Neural progenitor cell (in vitro differentiated cells): ENCODE results near the gene PAK4. TPM values are rescaled to one million over a fixed set of nuclear protein-coding genes. Genes with fewer than 3 reads are reported as not detected.

ENCODE experiments used
- DNase-seq: peaks from one replicate; pipeline ENCODE4 v3.0.0-alpha.2; 2016; ENCODE audit warnings: low spot score
- H2AFZ ChIP-seq: fragments of 200-600 bp; sonication (generic); replicated peaks from 2 replicates; pipeline ENCODE4 v1.6.1; 2016; ENCODE audit warnings: antibody characterized with exemption
- H3F3A ChIP-seq: fragments of 200-600 bp; sonication (generic); 2 replicates; pipeline ENCODE4 v1.6.1; 2016; ENCODE audit warnings: antibody characterized with exemption, low read depth
- H3K27ac ChIP-seq: fragments of 200-600 bp; sonication (generic); 2 replicates; pipeline ENCODE4 v1.5.1; 2016; ENCODE audit warnings: mild to moderate bottlenecking
- H3K27me3 ChIP-seq: fragments of 200-600 bp; sonication (generic); 2 replicates; pipeline ENCODE4 v1.6.1; 2016; ENCODE audit warnings: mild to moderate bottlenecking, moderate library complexity
- H3K36me3 ChIP-seq: fragments of 200-600 bp; sonication (generic); 2 replicates; pipeline ENCODE4 v1.5.1; 2016
- H3K4me1 ChIP-seq: fragments of 200-600 bp; sonication (generic); 2 replicates; pipeline ENCODE4 v1.6.1; 2016; ENCODE audit warnings: mixed run types
- H3K4me2 ChIP-seq: fragments of 200-600 bp; sonication (generic); 2 replicates; pipeline ENCODE4 v1.6.1; 2016
- H3K4me3 ChIP-seq: fragments of 200-600 bp; sonication (generic); 2 replicates; pipeline ENCODE4 v1.5.1; 2016
- H3K79me2 ChIP-seq: fragments of 200-600 bp; sonication (generic); 2 replicates; pipeline ENCODE4 v1.6.1; 2016; ENCODE audit warnings: low read depth
- H3K9ac ChIP-seq: fragments of 200-600 bp; sonication (generic); 2 replicates; pipeline ENCODE4 v1.6.1; 2016
- H3K9me3 ChIP-seq: fragments of 200-600 bp; sonication (generic); 2 replicates; pipeline ENCODE4 v1.5.1; 2016; ENCODE audit warnings: low read depth
- H4K20me1 ChIP-seq: fragments of 200-600 bp; sonication (generic); 2 replicates; pipeline ENCODE4 v1.6.1; 2016; ENCODE audit warnings: low read depth
- H3K27ac Mint-ChIP-seq: 3 replicates; pipeline ENCODE4 v1.8.0; 2021; ENCODE audit warnings: mixed read lengths
- H3K27me3 Mint-ChIP-seq: 2 replicates; pipeline ENCODE4 v1.8.0; 2022; ENCODE audit warnings: low read depth, mild to moderate bottlenecking, inconsistent platforms, moderate library complexity, mixed read lengths; ENCODE audit not compliant: insufficient read depth
- H3K36me3 Mint-ChIP-seq: 3 replicates; pipeline ENCODE4 v1.8.0; 2021; ENCODE audit warnings: mixed read lengths
- H3K4me1 Mint-ChIP-seq: 3 replicates; pipeline ENCODE4 v1.8.0; 2021; ENCODE audit warnings: mixed read lengths
- H3K4me3 Mint-ChIP-seq: 3 replicates; pipeline ENCODE4 v1.8.0; 2021; ENCODE audit warnings: mild to moderate bottlenecking, moderate library complexity, mixed read lengths
- H3K9me3 Mint-ChIP-seq: 3 replicates; pipeline ENCODE4 v1.8.0; 2020; ENCODE audit warnings: mixed read lengths
- CTCF ChIP-seq: fragments of 200-600 bp; sonication (generic); IDR thresholded peaks from 2 replicates; pipeline ENCODE4 v1.5.1; 2017; ENCODE audit warnings: antibody characterized with exemption, mild to moderate bottlenecking
- EZH2 ChIP-seq: fragments of 200-600 bp; sonication (generic); IDR thresholded peaks from 2 replicates; pipeline ENCODE4 v1.6.1; 2017; ENCODE audit warnings: antibody characterized with exemption, mild to moderate bottlenecking, moderate library complexity
- EZH2phosphoT487 ChIP-seq: fragments of 200-600 bp; sonication (generic); IDR thresholded peaks from 2 replicates; pipeline ENCODE4 v1.6.1; 2017; ENCODE audit warnings: antibody characterized with exemption
- total RNA-seq: library from RNA; depleted of rRNA; stranded (reverse); fragments of >200 nt; gene quantifications from 2 replicates; pipeline ENCODE4 v1.2.3, GENCODE V29; 2015; ENCODE audit warnings: low replicate concordance

The PAK4 gene
- total RNA-seq, 1 donor from 2014 or later, result 9.7 TPM

DNA sequence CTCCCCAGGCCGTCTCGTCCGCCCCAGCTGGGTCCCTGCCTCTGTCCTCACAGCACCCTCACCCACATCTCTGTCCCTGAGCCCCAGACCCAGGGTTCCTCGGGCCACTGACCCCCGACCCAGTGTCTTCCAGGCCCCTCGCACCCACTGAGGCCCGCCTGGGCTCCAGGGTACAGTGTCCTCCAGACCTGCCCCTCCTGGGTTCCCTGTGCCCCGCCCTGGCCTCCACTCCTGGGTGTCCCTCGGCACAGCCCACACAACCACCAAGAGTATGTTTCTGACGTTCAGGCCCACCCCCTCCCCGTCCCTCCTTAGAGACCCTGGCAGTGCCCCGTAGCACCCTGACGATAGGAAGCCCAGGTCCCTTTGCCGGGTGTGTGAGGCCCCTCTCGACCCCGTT is 48.6 kb downstream of the PAK4 start:
- Mint-ChIP-seq H3K4me3 (no peak overlapping the region), H3K27ac (no peak overlapping the region), H3K9me3 (no peaks in the 10 kb centered on the region)

GRCh38 chr19:39174558-39175544 is 49.3 kb downstream of the PAK4 start:
- peaks cover 2% of the 10 kb centered on the region for H3K4me1 Mint-ChIP-seq
- Histone ChIP-seq H3K9me3 (no peaks in the 10 kb centered on the region), H3K4me2 (no peak overlapping the region), H4K20me1 (peaks cover 3% of the 10 kb centered on the region), H3K36me3 (no peaks in the 10 kb centered on the region), H3K4me1 (no peaks in the 10 kb centered on the region), H3K4me3 (no peak overlapping the region), H3K27ac (no peak overlapping the region), H3F3A (no peaks in the 10 kb centered on the region), H3K79me2 (no peaks in the 10 kb centered on the region), H2AFZ (no peak overlapping the region), H3K27me3 (no peaks in the 10 kb centered on the region), H3K9ac (no peak overlapping the region)
- no peaks in the 10 kb centered on the region for H3K9me3 Mint-ChIP-seq
- H3K4me3 Mint-ChIP-seq, result no peak overlapping the region
- no peak overlapping the region for H3K27ac Mint-ChIP-seq
- peaks cover 4% of the 10 kb centered on the region for H3K36me3 Mint-ChIP-seq
- DNase-seq, result no peak
- H3K27me3 Mint-ChIP-seq, result no peaks in the 10 kb centered on the region
- no peak for TF ChIP-seq EZH2
- no peak for TF ChIP-seq CTCF
- no peak for TF ChIP-seq EZH2phosphoT487

More for the DNA sequence above, 48.6 kb downstream of the PAK4 start:
- peaks cover 4% of the 10 kb centered on the region for H3K36me3 Mint-ChIP-seq
- no peak overlapping the region for H3K4me2 ChIP-seq
- no peaks in the 10 kb centered on the region for H3K27me3 Mint-ChIP-seq
- H3F3A ChIP-seq, result no peaks in the 10 kb centered on the region
- H3K79me2 ChIP-seq, result no peaks in the 10 kb centered on the region
- H4K20me1 ChIP-seq, result no peaks in the 10 kb centered on the region
- TF ChIP-seq EZH2phosphoT487, result no peak
- no peak for TF ChIP-seq EZH2
- H3K4me1 ChIP-seq, result no peaks in the 10 kb centered on the region
- H3K9me3 ChIP-seq, result no peaks in the 10 kb centered on the region
- no peaks in the 10 kb centered on the region for H3K27me3 ChIP-seq
- DNase-seq, result no peak
- H3K9ac ChIP-seq, result no peak overlapping the region
- H3K36me3 ChIP-seq, result no peaks in the 10 kb centered on the region
- no peak overlapping the region for H3K4me3 ChIP-seq
- peaks cover 2% of the 10 kb centered on the region for H3K4me1 Mint-ChIP-seq
- H2AFZ ChIP-seq, result no peak overlapping the region
- no peak overlapping the region for H3K27ac ChIP-seq

DNA sequence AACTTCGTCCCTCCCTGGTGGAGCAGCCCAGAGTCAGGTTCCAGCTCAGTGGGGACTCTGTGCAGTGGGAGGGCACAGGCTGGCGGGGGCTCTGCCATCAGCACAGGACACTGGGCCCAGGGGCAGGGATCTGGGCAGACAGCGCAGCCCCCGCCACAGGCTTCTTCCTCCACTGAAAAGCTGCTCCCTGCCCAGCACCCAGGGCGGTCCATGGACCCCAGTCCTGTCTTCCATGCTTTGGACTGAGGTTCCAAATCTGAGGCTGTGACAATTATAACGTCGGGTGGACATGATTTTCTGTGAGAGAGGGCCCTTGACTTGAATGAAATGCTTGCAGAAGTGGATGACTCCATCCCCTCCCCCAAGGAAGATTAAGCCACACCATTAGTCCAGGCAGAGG is 50.0 kb downstream of the PAK4 start:
- H3K27me3 Mint-ChIP-seq, result no peaks in the 10 kb centered on the region
- peak overlapping the region; percentile 63 for H3K27ac Mint-ChIP-seq
- peaks cover 2% of the 10 kb centered on the region for H3K4me1 Mint-ChIP-seq
- no peak overlapping the region for H3K9ac ChIP-seq
- no peaks in the 10 kb centered on the region for H3F3A ChIP-seq
- H3K36me3 ChIP-seq, result no peaks in the 10 kb centered on the region
- no peaks in the 10 kb centered on the region for H3K79me2 ChIP-seq
- no peak overlapping the region for H3K4me3 ChIP-seq
- H3K9me3 Mint-ChIP-seq, result no peaks in the 10 kb centered on the region
- no peaks in the 10 kb centered on the region for H3K27me3 ChIP-seq
- H3K36me3 Mint-ChIP-seq, result peaks cover 4% of the 10 kb centered on the region
- H3K4me3 Mint-ChIP-seq, result peak overlapping the region; percentile 41
- H3K9me3 ChIP-seq, result no peaks in the 10 kb centered on the region
- TF ChIP-seq CTCF (no peak), EZH2phosphoT487 (no peak), EZH2 (no peak)
- H3K27ac ChIP-seq, result no peak overlapping the region
- no peak overlapping the region for H3K4me2 ChIP-seq
- H2AFZ ChIP-seq, result no peak overlapping the region
- no peaks in the 10 kb centered on the region for H3K4me1 ChIP-seq
- H4K20me1 ChIP-seq, result peaks cover 3% of the 10 kb centered on the region
- no peak for DNase-seq
